ENCODE data around the gene RNASE7. TPM values are rescaled to one million over a fixed set of nuclear protein-coding genes. Genes with fewer than 3 reads are reported as not detected.

RNASE7 gene
- total and polyA plus RNA-seq, 8 donors, result 0.14 to 0.24 (median 0.20) TPM; not detected in 4

DNA sequence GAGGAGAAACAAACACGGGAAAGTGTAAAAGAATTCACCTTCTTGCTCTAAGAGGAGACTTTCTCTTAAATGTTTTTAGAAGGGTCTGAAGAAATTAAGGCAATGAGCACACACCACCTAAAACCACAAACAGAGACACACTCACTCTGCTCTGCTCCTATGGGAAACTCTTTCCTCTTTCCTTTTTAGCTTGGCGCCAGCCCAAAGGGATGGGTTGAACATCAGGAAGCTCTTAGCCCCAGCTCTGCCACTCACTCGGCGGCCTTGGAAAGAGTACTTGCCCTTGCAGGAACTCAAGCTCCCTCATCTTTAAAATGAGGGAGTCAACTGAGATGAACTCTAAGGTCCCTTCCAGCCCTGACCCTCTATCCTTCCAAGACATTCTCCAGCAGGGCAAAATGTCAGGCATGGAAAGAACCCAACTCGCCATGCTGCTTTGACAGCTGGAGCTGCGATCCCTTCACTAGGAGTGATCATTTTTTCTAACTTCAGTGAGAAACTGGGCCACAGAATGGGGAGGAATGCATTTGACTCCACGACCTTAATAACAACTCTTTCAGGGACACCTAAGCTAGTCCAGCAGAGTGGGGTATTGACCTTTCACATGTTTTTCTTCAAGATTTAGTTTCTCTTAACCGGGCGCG lies 14.5 kb downstream of the RNASE7 start:
- Histone ChIP-seq H3K27ac (no peak overlapping the region), H3K4me1 (no peaks in the 10 kb centered on the region), H3K27me3 (no peaks in the 10 kb centered on the region), H3K4me3 (no peak overlapping the region), H3K36me3 (no peaks in the 10 kb centered on the region), H3K9me3 (no peaks in the 10 kb centered on the region)
- no peak for DNase-seq
- intact Hi-C loops (cut with DNase I), result no loop called here
- TF ChIP-seq, protein P1, sequence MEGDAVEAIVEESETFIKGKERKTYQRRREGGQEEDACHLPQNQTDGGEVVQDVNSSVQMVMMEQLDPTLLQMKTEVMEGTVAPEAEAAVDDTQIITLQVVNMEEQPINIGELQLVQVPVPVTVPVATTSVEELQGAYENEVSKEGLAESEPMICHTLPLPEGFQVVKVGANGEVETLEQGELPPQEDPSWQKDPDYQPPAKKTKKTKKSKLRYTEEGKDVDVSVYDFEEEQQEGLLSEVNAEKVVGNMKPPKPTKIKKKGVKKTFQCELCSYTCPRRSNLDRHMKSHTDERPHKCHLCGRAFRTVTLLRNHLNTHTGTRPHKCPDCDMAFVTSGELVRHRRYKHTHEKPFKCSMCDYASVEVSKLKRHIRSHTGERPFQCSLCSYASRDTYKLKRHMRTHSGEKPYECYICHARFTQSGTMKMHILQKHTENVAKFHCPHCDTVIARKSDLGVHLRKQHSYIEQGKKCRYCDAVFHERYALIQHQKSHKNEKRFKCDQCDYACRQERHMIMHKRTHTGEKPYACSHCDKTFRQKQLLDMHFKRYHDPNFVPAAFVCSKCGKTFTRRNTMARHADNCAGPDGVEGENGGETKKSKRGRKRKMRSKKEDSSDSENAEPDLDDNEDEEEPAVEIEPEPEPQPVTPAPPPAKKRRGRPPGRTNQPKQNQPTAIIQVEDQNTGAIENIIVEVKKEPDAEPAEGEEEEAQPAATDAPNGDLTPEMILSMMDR (IDR thresholded peaks at IDR 0.05), result no peak
- ATAC-seq, result no peak

DNA sequence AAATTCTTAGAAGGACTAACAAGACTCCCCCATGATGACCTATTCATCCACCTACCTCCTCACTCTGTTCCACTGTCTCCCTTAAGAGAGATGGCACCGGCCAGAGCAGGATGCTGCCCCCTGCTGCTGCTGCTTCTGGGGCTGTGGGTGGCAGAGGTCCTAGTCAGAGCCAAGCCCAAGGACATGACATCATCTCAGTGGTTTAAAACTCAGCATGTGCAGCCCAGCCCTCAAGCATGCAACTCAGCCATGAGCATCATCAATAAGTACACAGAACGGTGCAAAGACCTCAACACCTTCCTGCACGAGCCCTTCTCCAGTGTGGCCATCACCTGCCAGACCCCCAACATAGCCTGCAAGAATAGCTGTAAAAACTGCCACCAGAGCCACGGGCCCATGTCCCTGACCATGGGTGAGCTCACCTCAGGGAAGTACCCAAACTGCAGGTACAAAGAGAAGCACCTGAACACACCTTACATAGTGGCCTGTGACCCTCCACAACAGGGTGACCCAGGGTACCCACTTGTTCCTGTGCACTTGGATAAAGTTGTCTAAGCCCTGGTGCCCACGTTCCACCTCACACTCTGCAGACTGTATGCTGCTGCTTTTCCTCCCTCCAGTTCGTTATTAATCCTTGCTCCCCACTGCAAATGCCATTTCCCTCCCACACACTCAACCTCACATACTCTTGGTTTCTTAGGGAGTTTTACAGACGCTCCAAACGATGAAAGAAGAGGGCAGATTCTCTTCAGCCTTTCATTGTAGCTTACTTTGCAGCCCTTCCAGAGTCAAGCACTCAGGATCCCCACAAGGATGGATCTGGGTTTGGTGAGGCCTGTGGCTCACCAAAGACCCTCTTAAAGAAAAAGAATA lies 15.9 kb downstream of the RNASE7 start, which contains the start of gene RNASE8:
Gene RNASE8, plus strand, starts transcription at position 20 of the 873 bp plus-strand sequence. Its CDS starts 71 bp downstream, at position 91.
- no peaks in the 10 kb centered on the region for H3K27me3 ChIP-seq
- intact Hi-C loops (cut with DNase I), result no loop called here
- no peak within 1 kb of the TSS for H3K4me3 ChIP-seq
- H3K4me1 ChIP-seq, result no peaks in the 10 kb centered on the region
- ATAC-seq (no peak), DNase-seq (no peak)
- no peaks in the 10 kb centered on the region for H3K9me3 ChIP-seq
- TF ChIP-seq, protein P1 (IDR thresholded peaks at IDR 0.05), result no peak
- no peaks in the 10 kb centered on the region for H3K36me3 ChIP-seq
- no peak within 1 kb of the TSS for H3K27ac ChIP-seq

DNA sequence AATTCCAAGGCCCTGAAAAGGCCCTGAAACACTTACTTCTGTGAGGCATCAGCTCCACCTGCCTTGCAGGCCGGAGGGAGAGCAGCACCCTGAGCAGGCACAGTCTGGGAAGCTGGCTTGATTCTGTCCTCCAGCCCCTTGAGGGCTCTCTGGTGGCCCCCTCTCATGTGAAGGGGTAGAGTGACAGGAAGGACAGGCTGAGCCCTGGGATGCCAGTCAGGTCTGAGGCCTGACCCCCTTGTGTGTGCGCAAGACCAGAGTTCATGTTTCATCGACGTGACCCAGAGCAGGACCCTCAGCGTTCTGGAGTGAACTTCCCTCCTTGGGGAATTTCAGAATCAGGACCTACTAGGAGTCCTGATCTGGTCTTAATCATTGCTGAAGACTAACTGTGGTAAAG lies 16.7 kb downstream of the RNASE7 start:
- TF ChIP-seq, protein P1 (IDR thresholded peaks at IDR 0.05), result no peak
- intact Hi-C loops (cut with DNase I), result no loop called here
- Histone ChIP-seq H3K4me3 (no peak overlapping the region), H3K36me3 (no peaks in the 10 kb centered on the region), H3K27me3 (no peaks in the 10 kb centered on the region), H3K9me3 (no peaks in the 10 kb centered on the region), H3K4me1 (no peaks in the 10 kb centered on the region), H3K27ac (no peak overlapping the region)
- no peak for DNase-seq
- ATAC-seq, result no peak

GRCh38 chr14:21059842-21060613 lies 17.9 kb downstream of the RNASE7 start:
- H3K36me3 ChIP-seq, result no peaks in the 10 kb centered on the region
- H3K4me3 ChIP-seq, result no peak overlapping the region
- TF ChIP-seq, protein P1 (IDR thresholded peaks at IDR 0.05), result no peak
- H3K27ac ChIP-seq, result no peak overlapping the region
- H3K9me3 ChIP-seq, result no peaks in the 10 kb centered on the region
- no peaks in the 10 kb centered on the region for H3K4me1 ChIP-seq
- intact Hi-C loops (cut with DNase I), result no loop called here
- no peak for ATAC-seq
- DNase-seq, result no peak
- no peaks in the 10 kb centered on the region for H3K27me3 ChIP-seq
